ENCODE data around the gene AP5B1. TPM values are rescaled to one million over a fixed set of nuclear protein-coding genes. Genes with fewer than 3 reads are reported as not detected.
A peak's percentile ranks its signal among the peaks of the same experiment; 100 is the strongest.
"Not testable (repeated sequence)": the region's sequence is repeated elsewhere in the genome, so short reads cannot be mapped to it uniquely, and the experiment has no call there.

Gene AP5B1
- total RNA-seq, 1 experiment from 2014 or later = 19.7 TPM

DNA sequence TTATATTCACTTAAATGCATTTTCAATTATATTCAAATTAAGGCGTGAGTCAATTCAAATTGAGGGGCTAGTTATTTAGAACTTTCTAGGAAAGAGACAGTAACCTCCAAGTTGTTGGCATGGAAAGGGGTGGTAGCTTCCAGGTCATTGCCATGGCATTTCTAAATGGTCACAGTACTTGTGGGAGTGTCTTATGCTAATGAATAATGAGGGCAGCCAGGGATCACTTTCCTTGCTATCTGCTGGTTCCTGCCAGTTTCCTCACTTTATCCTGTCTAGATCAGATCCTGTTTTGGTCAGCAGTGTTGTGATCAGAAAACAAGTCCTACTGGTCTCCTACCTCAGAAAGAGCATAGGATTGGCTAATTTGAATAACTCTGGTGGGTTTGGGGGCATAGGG lies 38.4 kb downstream of the AP5B1 start:
- in situ Hi-C loops (cut with HindIII; ENCODE audit: low pct_unique_long_range_greater_than_20kb, low sequenced_read_pairs) = no loop called here
- DNase-seq (ENCODE audit: low read depth, low spot score) = no peak

- in situ Hi-C loops (cut with HindIII; ENCODE audit: low pct_unique_long_range_greater_than_20kb, low sequenced_read_pairs) = no loop called here
- no peak for DNase-seq (ENCODE audit: low read depth, low spot score)
Observed at GRCh38 chr11:65741185-65741584, 39.6 kb downstream of the AP5B1 start.

- in situ Hi-C loops (cut with HindIII; ENCODE audit: low pct_unique_long_range_greater_than_20kb, low sequenced_read_pairs) = no loop called here
- no peak for DNase-seq (ENCODE audit: low read depth, low spot score)
Observed at GRCh38 chr11:65739022-65739421, 41.8 kb downstream of the AP5B1 start.

DNA sequence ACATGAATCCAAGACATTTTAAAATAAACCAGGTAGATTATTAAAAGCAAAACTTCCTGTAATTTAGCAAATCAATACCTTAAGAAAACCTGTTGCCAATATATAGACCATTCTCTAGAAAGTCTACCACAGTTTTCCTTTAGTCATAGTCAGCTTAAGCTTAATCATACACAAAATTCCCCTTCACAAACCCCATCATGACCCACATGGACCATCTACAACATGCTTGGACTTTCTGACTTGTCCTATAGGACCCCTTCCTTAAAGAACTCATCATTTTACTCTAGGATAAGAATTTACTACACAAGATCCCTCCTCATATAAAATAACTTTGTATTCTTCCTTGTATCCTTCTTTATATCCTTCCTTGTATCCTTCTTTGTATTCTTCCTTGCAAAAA lies 44.0 kb downstream of the AP5B1 start:
- no peak for DNase-seq (ENCODE audit: low read depth, low spot score)
- in situ Hi-C loops (cut with HindIII; ENCODE audit: low pct_unique_long_range_greater_than_20kb, low sequenced_read_pairs) = no loop called here

DNA sequence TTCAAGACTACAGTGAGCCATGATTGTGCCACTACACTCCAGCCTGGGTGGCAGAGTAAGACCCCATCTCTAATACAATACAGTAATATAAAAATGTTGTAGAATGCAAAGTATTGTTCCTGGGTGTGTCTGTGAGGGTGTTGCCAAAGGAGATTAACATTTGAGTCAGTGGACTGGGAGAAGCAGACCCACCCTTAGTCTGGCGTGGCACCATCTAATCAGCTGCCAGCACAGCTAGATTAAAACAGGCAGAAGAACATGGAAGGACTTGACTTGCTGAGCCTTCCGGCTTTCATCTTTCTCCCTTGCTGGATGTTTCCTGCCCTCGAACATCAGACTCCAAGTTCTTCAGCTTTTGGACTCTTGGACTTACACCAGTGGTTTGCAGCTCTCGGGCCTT lies 45.7 kb downstream of the AP5B1 start:
- DNase-seq (ENCODE audit: low read depth, low spot score); in situ Hi-C loops (cut with HindIII; ENCODE audit: low pct_unique_long_range_greater_than_20kb, low sequenced_read_pairs): not testable (repeated sequence)

GRCh38 chr11:65730461-65730860 lies 50.3 kb downstream of the AP5B1 start:
- DNase-seq (ENCODE audit: low read depth, low spot score) = no peak
- in situ Hi-C loops (cut with HindIII; ENCODE audit: low pct_unique_long_range_greater_than_20kb, low sequenced_read_pairs) = no loop called here

DNA sequence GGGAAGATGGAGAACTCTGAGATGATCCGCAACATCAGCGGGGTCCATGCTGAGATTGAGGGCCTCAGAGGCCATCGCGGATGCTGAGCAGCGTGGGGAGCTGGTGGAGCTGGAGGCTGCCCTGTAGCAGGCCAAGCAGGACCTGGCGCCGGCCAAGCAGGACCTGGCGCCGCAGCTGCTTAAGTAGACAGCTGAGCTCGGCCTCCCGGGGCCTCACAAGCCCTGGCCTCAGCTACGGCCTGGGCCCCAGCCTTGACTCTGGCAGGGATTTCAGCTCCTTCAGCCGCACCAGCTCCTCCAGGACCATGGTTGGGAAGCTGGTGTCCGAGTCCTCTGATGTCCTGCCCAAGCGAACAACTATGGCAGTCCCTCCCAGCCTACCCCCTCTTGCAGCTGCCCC lies 52.9 kb downstream of the AP5B1 start:
- no peak for DNase-seq (ENCODE audit: low read depth, low spot score)
- in situ Hi-C loops (cut with HindIII; ENCODE audit: low pct_unique_long_range_greater_than_20kb, low sequenced_read_pairs) = no loop called here

DNA sequence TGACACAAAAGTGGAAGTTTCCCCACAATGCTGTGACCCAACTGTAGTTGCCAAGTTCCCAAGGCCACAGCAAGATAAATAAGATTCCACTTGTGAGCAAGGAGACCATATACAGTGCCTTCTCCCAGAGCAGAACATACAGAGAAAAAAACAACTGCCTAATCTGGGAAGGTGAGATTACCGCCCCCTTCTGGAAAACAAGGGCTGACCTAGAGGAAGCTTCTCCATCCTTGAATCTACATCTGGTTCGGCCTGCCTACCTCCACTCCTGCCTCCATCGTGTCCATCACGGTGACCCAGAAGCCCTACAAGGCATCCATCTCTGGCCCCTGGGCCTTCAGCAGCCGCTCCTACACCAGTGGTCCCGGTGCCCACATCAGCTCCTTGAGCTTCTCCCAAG lies 54.1 kb downstream of the AP5B1 start:
- peak; percentile 18 for DNase-seq (ENCODE audit: low read depth, low spot score)
- in situ Hi-C loops (cut with HindIII; ENCODE audit: low pct_unique_long_range_greater_than_20kb, low sequenced_read_pairs) = no loop called here

Other genes with a start within 250 kb of the AP5B1 start
- gene LTBP3, start 222.6 kb downstream of the AP5B1 start, total RNA-seq (2014; rRNA removed; shearing (Covaris generic)) = 1.8 and 2.0 TPM in 2 replicates
- gene ZNRD2, start 210.5 kb downstream of the AP5B1 start, total RNA-seq (2014; rRNA removed; shearing (Covaris generic)) = 26.5 and 32.4 TPM in 2 replicates
- gene FAM89B, start 208.4 kb downstream of the AP5B1 start, total RNA-seq (2014; rRNA removed; shearing (Covaris generic)) = 12.2 and 13.2 TPM in 2 replicates
- gene EHBP1L1, start 204.9 kb downstream of the AP5B1 start, total RNA-seq (2014; rRNA removed; shearing (Covaris generic)) = 14.3 and 15.6 TPM in 2 replicates
- gene KCNK7, start 185.2 kb downstream of the AP5B1 start, total RNA-seq (2014; rRNA removed; shearing (Covaris generic)) = not detected in 2 replicates
- gene MAP3K11, start 166.8 kb downstream of the AP5B1 start, total RNA-seq (2014; rRNA removed; shearing (Covaris generic)) = 19.3 and 23.4 TPM in 2 replicates
- gene PCNX3, start 165.2 kb downstream of the AP5B1 start, total RNA-seq (2014; rRNA removed; shearing (Covaris generic)) = 10.4 and 11.3 TPM in 2 replicates
- gene SIPA1, start 142.9 kb downstream of the AP5B1 start, total RNA-seq (2014; rRNA removed; shearing (Covaris generic)) = 13.7 and 15.8 TPM in 2 replicates
- gene RELA, start 118.1 kb downstream of the AP5B1 start, total RNA-seq (2014; rRNA removed; shearing (Covaris generic)) = 16.6 and 26.1 TPM in 2 replicates
- 37.8 and 42.0 TPM in 2 replicates for gene KAT5, start 68.7 kb downstream of the AP5B1 start, total RNA-seq (2014; rRNA removed; shearing (Covaris generic))
- 35.1 and 37.4 TPM in 2 replicates for gene RNASEH2C, start 60.2 kb downstream of the AP5B1 start, total RNA-seq (2014; rRNA removed; shearing (Covaris generic))
- not detected in 2 replicates for gene OVOL1, start 6.1 kb upstream of the AP5B1 start, total RNA-seq (2014; rRNA removed; shearing (Covaris generic))
- gene SNX32, start 53.0 kb upstream of the AP5B1 start, total RNA-seq (2014; rRNA removed; shearing (Covaris generic)) = 0.08 and 0.18 TPM in 2 replicates
- gene CFL1, start 77.2 kb upstream of the AP5B1 start, total RNA-seq (2014; rRNA removed; shearing (Covaris generic)) = 941 and 972 TPM in 2 replicates
- 18.6 and 19.3 TPM in 2 replicates for gene MUS81, start 79.5 kb upstream of the AP5B1 start, total RNA-seq (2014; rRNA removed; shearing (Covaris generic))
- 0.45 and 0.55 TPM in 2 replicates for gene EFEMP2, start 91.8 kb upstream of the AP5B1 start, total RNA-seq (2014; rRNA removed; shearing (Covaris generic))
- 0.29 and 0.48 TPM in 2 replicates for gene CTSW, start 98.9 kb upstream of the AP5B1 start, total RNA-seq (2014; rRNA removed; shearing (Covaris generic))
- gene FIBP, start 107.5 kb upstream of the AP5B1 start, total RNA-seq (2014; rRNA removed; shearing (Covaris generic)) = 60.8 and 62.9 TPM in 2 replicates
- 22.2 and 23.7 TPM in 2 replicates for gene CCDC85B, start 109.7 kb upstream of the AP5B1 start, total RNA-seq (2014; rRNA removed; shearing (Covaris generic))
- 8.9 and 10.2 TPM in 2 replicates for gene FOSL1, start 119.4 kb upstream of the AP5B1 start, total RNA-seq (2014; rRNA removed; shearing (Covaris generic))
- gene C11orf68, start 138.1 kb upstream of the AP5B1 start, total RNA-seq (2014; rRNA removed; shearing (Covaris generic)) = 7.8 and 9.8 TPM in 2 replicates
- 66.5 and 72.9 TPM in 2 replicates for gene DRAP1, start 138.4 kb upstream of the AP5B1 start, total RNA-seq (2014; rRNA removed; shearing (Covaris generic))
- not detected in 2 replicates for gene TSGA10IP, start 164.5 kb upstream of the AP5B1 start, total RNA-seq (2014; rRNA removed; shearing (Covaris generic))
- 40.1 and 46.5 TPM in 2 replicates for gene SART1, start 180.8 kb upstream of the AP5B1 start, total RNA-seq (2014; rRNA removed; shearing (Covaris generic))
- gene EIF1AD, start 221.2 kb upstream of the AP5B1 start, total RNA-seq (2014; rRNA removed; shearing (Covaris generic)) = 27.8 TPM in 2 replicates
- gene BANF1, start 221.5 kb upstream of the AP5B1 start, total RNA-seq (2014; rRNA removed; shearing (Covaris generic)) = 30.0 and 34.6 TPM in 2 replicates
- not detected in 2 replicates for gene CST6, start 231.0 kb upstream of the AP5B1 start, total RNA-seq (2014; rRNA removed; shearing (Covaris generic))
- gene CATSPER1, start 245.5 kb upstream of the AP5B1 start, total RNA-seq (2014; rRNA removed; shearing (Covaris generic)) = 0.05 TPM in 1 of 2 replicates, not detected in the other